ENCODE results near the gene NXPE1. TPM values are rescaled to one million over a fixed set of nuclear protein-coding genes. Genes with fewer than 3 reads are reported as not detected.

Gene NXPE1
- total and polyA plus RNA-seq, 2 donors (not counting 1 experiment from before 2014, with no cell fraction given): not detected

DNA sequence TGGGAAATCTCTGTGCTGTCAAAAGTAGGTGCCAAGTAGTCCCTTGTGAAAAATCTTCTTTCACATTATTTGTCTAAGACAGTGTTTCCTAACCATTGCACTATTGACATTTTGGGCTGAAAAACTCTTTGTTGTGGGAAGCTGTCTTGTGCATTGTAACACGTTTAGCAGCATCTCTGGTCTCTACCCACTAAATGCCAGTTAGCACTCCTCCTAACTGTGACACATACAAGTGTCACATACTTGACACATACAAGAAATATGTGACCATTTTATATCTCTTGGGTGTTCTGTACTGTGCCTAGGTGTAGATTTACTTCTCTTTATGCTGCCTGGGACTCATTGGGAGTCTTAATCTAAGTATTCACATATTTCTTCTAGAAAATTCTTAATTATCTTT lies 57.8 kb downstream of the NXPE1 start:
- Histone ChIP-seq H3K36me3 (replicated peaks in 1 of 2; ENCODE audit: control extremely low read depth in 1 of 2, control insufficient read depth in 1 of 2, extremely low read depth in 1 of 2, insufficient read depth in 2 of 2, low read length in 1 of 2) (no peaks in the 10 kb centered on the region), H3K79me2 (ENCODE audit: control insufficient read depth, insufficient read depth, low read length) (no peaks in the 10 kb centered on the region), H3K9me3 (ENCODE audit: control extremely low read depth in 1 of 3, control insufficient read depth in 2 of 3, insufficient read depth in 1 of 3, low read length in 2 of 3) (peaks cover 0 to 9% (median 0%) of the 10 kb centered on the region in 3 donors), H3K27ac (ENCODE audit: low read length in 2 of 2) (no peak overlapping the region), H3K4me2 (replicated peaks; ENCODE audit: low read depth, low read length, poor library complexity, severe bottlenecking) (no peak overlapping the region), H3K9ac (ENCODE audit: low read length) (no peak overlapping the region), H2AFZ (ENCODE audit: insufficient read depth, low read depth, low read length, poor library complexity, severe bottlenecking) (no peak overlapping the region), H3K27me3 (replicated peaks in 1 of 4; ENCODE audit: control extremely low read depth in 1 of 4, control insufficient read depth in 3 of 4, insufficient read depth in 4 of 4, low read length in 3 of 4) (peaks cover 0 to 9% (median 0%) of the 10 kb centered on the region in 4 experiments), H3K4me3 (ENCODE audit: control extremely low read depth in 1 of 5, extremely low read depth in 1 of 5, insufficient read depth in 1 of 5, low read depth in 2 of 5, low read length in 4 of 5) (no peak overlapping the region), H3K4me1 (ENCODE audit: control insufficient read depth in 2 of 2, insufficient read depth in 2 of 2, low read length in 2 of 2) (no peaks in the 10 kb centered on the region), H4K20me1 (ENCODE audit: control insufficient read depth, insufficient read depth, low read length, poor library complexity, severe bottlenecking) (no peaks in the 10 kb centered on the region)
- Mint-ChIP-seq H3K4me3 (no peak overlapping the region), H3K4me1 (no peaks in the 10 kb centered on the region), H3K27me3 (peaks cover 28% of the 10 kb centered on the region), H3K9me3 (ENCODE audit: insufficient read depth) (no peaks in the 10 kb centered on the region), H3K27ac (no peak overlapping the region)
- POLR2A ChIA-PET: no interaction called here
- WGBS (ENCODE audit: insufficient coverage): no CpG with 5 or more reads among the region's 1 CpG
- intact Hi-C loops (cut with micrococcal nuclease): no loop called here
- CTCF ChIA-PET: no interaction called here
- no peak for TF ChIP-seq EZH2 (IDR thresholded peaks at IDR 0.05; ENCODE audit: borderline replicate concordance, insufficient read depth, low read depth, low read length, poor library complexity, severe bottlenecking)
- TF ChIP-seq, protein P1, sequence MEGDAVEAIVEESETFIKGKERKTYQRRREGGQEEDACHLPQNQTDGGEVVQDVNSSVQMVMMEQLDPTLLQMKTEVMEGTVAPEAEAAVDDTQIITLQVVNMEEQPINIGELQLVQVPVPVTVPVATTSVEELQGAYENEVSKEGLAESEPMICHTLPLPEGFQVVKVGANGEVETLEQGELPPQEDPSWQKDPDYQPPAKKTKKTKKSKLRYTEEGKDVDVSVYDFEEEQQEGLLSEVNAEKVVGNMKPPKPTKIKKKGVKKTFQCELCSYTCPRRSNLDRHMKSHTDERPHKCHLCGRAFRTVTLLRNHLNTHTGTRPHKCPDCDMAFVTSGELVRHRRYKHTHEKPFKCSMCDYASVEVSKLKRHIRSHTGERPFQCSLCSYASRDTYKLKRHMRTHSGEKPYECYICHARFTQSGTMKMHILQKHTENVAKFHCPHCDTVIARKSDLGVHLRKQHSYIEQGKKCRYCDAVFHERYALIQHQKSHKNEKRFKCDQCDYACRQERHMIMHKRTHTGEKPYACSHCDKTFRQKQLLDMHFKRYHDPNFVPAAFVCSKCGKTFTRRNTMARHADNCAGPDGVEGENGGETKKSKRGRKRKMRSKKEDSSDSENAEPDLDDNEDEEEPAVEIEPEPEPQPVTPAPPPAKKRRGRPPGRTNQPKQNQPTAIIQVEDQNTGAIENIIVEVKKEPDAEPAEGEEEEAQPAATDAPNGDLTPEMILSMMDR (IDR thresholded peaks at IDR 0.05): no peak
- DNase-seq (no peak), ATAC-seq (ENCODE audit: low read depth) (no peak)

DNA sequence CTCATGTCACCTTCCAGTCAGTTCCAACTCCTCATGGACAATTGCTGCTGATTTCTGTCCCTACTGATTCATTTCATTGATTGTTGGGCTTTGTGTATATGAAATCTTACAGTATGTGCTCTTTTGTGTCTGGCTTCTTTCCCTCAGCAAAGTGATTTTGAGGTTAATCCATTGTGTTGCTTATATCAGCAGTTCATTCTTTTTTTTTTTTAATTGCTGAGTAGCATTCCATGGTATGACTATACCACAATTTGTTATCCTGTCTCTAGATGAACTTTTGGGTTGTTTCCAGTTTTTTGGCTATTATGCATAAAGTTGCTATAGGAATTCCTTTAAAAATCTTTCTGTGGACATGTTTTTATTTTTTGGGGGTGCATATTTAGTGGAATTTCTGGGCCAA lies 59.9 kb downstream of the NXPE1 start:
- H3K4me1 Mint-ChIP-seq: no peaks in the 10 kb centered on the region
- no peak for ATAC-seq (ENCODE audit: low read depth)
- Histone ChIP-seq H2AFZ (ENCODE audit: insufficient read depth, low read depth, low read length, poor library complexity, severe bottlenecking) (no peak overlapping the region), H3K4me1 (ENCODE audit: control insufficient read depth in 2 of 2, insufficient read depth in 2 of 2, low read length in 2 of 2) (no peaks in the 10 kb centered on the region), H3K27me3 (replicated peaks in 1 of 4; ENCODE audit: control extremely low read depth in 1 of 4, control insufficient read depth in 3 of 4, insufficient read depth in 4 of 4, low read length in 3 of 4) (peaks cover 0 to 9% (median 0%) of the 10 kb centered on the region in 4 experiments), H3K9me3 (ENCODE audit: control extremely low read depth in 1 of 3, control insufficient read depth in 2 of 3, insufficient read depth in 1 of 3, low read length in 2 of 3) (peaks cover 0 to 9% (median 0%) of the 10 kb centered on the region in 3 donors), H3K4me3 (ENCODE audit: control extremely low read depth in 1 of 5, extremely low read depth in 1 of 5, insufficient read depth in 1 of 5, low read depth in 2 of 5, low read length in 4 of 5) (no peak overlapping the region), H3K4me2 (replicated peaks; ENCODE audit: low read depth, low read length, poor library complexity, severe bottlenecking) (no peak overlapping the region), H3K36me3 (replicated peaks in 1 of 2; ENCODE audit: control extremely low read depth in 1 of 2, control insufficient read depth in 1 of 2, extremely low read depth in 1 of 2, insufficient read depth in 2 of 2, low read length in 1 of 2) (no peaks in the 10 kb centered on the region), H3K79me2 (ENCODE audit: control insufficient read depth, insufficient read depth, low read length) (no peaks in the 10 kb centered on the region), H4K20me1 (ENCODE audit: control insufficient read depth, insufficient read depth, low read length, poor library complexity, severe bottlenecking) (no peaks in the 10 kb centered on the region), H3K27ac (ENCODE audit: low read length in 2 of 2) (no peak overlapping the region), H3K9ac (ENCODE audit: low read length) (no peak overlapping the region)
- TF ChIP-seq, protein P1 (IDR thresholded peaks at IDR 0.05): no peak
- no peak for TF ChIP-seq EZH2 (IDR thresholded peaks at IDR 0.05; ENCODE audit: borderline replicate concordance, insufficient read depth, low read depth, low read length, poor library complexity, severe bottlenecking)
- DNase-seq: no peak
- no peak overlapping the region for H3K4me3 Mint-ChIP-seq
- no peak overlapping the region for H3K27ac Mint-ChIP-seq
- H3K9me3 Mint-ChIP-seq (ENCODE audit: insufficient read depth): no peaks in the 10 kb centered on the region
- ChIA-PET POLR2A (no interaction called here), CTCF (no interaction called here)
- H3K27me3 Mint-ChIP-seq: peaks cover 13% of the 10 kb centered on the region
- intact Hi-C loops (cut with micrococcal nuclease): no loop called here

Measured in B cell (primary cell).